HL-60 (cell line): Measurements from ENCODE around the gene RAB28.

ENCODE experiments used
- DNase-seq, 2 experiments: peaks; one replicate each; pipeline ENCODE4 v3.0.0-alpha.2; 2010 to 2020; ENCODE audit warnings: low read depth in 1 of 2, low spot score in 1 of 2
- H3K27ac ChIP-seq: fragments of 250-450 bp; sonication (Bioruptor Pico); replicated peaks from 2 replicates; pipeline ENCODE4 v1.5.1; 2020; ENCODE audit warnings: mild to moderate bottlenecking, moderate library complexity
- H3K27me3 ChIP-seq: fragments of 250-450 bp; sonication (Bioruptor Pico); 2 replicates; pipeline ENCODE4 v1.5.1; 2021; ENCODE audit warnings: mild to moderate bottlenecking, moderate library complexity; ENCODE audit not compliant: insufficient read depth, poor library complexity, severe bottlenecking
- H3K4me3 ChIP-seq: replicated peaks from 2 replicates; pipeline ENCODE4 v1.5.1; 2011; ENCODE audit warnings: mild to moderate bottlenecking, control low read depth, low read length; ENCODE audit not compliant: insufficient read depth
- CTCF ChIP-seq: IDR thresholded peaks from one replicate; pipeline ENCODE4 v1.5.1; 2011; ENCODE audit warnings: low read length, control low read depth, inconsistent platforms; ENCODE audit not compliant: insufficient read depth
- GABPA ChIP-seq: IDR thresholded peaks from 2 replicates; pipeline ENCODE4 v1.6.1; 2012; ENCODE audit warnings: low read depth
- POLR2AphosphoS5 ChIP-seq: IDR thresholded peaks from 2 replicates; pipeline ENCODE4 v1.6.1; 2012; ENCODE audit warnings: low read depth
- REST ChIP-seq: IDR thresholded peaks from 2 replicates; pipeline ENCODE4 v1.6.1; 2012; ENCODE audit warnings: low read depth; ENCODE audit not compliant: insufficient replicate concordance
- SPI1 ChIP-seq: IDR thresholded peaks from 2 replicates; pipeline ENCODE4 v1.6.1; 2012; ENCODE audit warnings: low read depth, mild to moderate bottlenecking, borderline replicate concordance

Gene RAB28

GRCh38 chr4:13371048-13371447 is 113.1 kb downstream of the RAB28 start:
- DNase-seq, result no peak
- no peaks in the 10 kb centered on the region for H3K27me3 ChIP-seq
- no peak overlapping the region for H3K4me3 ChIP-seq
- no peak overlapping the region for H3K27ac ChIP-seq
- no peak for TF ChIP-seq GABPA
- no peak for TF ChIP-seq REST
- TF ChIP-seq POLR2AphosphoS5, result no peak

DNA sequence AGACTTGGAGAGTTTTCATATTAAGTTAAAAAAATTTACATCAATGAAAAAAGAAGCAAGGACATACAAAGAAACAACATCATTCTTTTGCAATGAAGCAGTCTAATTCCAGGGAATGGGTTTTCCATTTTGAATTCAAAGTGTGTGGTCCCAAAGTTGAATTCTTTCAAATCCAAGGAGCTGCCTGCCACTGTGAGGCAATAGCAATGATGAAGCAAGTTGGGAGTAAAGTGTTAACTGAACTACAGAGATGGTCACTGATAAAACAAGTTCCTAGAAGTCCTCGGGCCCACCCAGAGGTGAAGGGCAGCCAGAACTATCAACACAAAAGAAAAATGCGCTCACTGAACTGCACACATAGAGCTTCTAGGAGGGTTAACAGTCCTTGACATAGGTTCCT is 115.9 kb downstream of the RAB28 start:
- no peak for DNase-seq
- H3K4me3 ChIP-seq, result no peak overlapping the region

DNA sequence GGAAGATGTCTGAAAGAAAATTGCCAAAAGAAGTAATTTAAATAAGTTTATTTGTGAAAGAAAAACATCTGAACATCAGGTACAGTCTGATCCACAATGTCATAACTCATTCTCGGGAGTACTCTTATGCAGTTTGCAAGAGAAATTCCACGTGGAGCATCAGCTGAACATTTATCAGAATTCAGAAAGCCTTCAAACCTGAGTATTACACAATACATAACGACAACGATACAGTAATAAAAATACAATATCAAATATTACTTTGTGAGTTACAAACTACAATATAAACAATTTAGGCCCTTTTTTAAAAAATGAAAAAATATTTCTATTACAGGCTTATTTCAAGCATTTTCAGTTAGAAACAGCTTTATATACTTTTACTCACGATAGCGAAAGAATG is 116.4 kb downstream of the RAB28 start:
- no peaks in the 10 kb centered on the region for H3K27me3 ChIP-seq
- no peak overlapping the region for H3K4me3 ChIP-seq
- H3K27ac ChIP-seq, result no peak overlapping the region
- no peak for TF ChIP-seq CTCF
- TF ChIP-seq GABPA, result no peak
- TF ChIP-seq SPI1, result no peak
- no peak for TF ChIP-seq REST
- no peak for TF ChIP-seq POLR2AphosphoS5
- no peak for DNase-seq

More for the DNA sequence above, 115.9 kb downstream of the RAB28 start:
- no peak for TF ChIP-seq REST
- no peak for TF ChIP-seq CTCF
- TF ChIP-seq GABPA, result no peak
- TF ChIP-seq POLR2AphosphoS5, result no peak
- no peak for TF ChIP-seq SPI1
- Histone ChIP-seq H3K27me3 (no peaks in the 10 kb centered on the region), H3K27ac (no peak overlapping the region)

DNA sequence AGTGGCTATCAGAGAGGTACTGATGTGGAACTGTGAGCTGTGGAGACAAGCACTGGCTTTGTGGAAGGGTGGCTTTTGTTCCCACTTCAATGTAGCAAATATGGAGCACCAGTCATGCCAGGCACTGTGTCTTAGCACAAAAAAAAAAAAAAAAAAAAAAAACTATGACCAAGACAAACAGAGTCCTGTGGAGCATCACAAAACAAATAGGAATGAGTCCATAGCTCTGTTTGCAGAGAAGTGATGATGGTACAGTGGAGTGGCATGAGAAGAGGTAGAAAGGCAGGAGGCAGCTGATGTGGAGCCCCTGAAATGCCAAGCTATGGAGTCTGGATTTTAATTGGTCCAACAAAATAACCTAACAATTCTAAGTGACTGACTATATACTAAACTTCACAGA is 116.9 kb downstream of the RAB28 start:
- H3K4me3 ChIP-seq, result no peak overlapping the region
- no peak overlapping the region for H3K27ac ChIP-seq
- DNase-seq, result no peak
- no peaks in the 10 kb centered on the region for H3K27me3 ChIP-seq
- TF ChIP-seq SPI1, result no peak
- TF ChIP-seq POLR2AphosphoS5, result no peak
- no peak for TF ChIP-seq GABPA
- TF ChIP-seq CTCF, result no peak
- TF ChIP-seq REST, result no peak
